ENCODE measurements around the gene AASDHPPT. TPM values are rescaled to one million over a fixed set of nuclear protein-coding genes. Genes with fewer than 3 reads are reported as not detected.

Gene AASDHPPT
- total RNA-seq, 3 donors from 2014 or later: 28.6 to 59.7 (median 36.4) TPM

DNA sequence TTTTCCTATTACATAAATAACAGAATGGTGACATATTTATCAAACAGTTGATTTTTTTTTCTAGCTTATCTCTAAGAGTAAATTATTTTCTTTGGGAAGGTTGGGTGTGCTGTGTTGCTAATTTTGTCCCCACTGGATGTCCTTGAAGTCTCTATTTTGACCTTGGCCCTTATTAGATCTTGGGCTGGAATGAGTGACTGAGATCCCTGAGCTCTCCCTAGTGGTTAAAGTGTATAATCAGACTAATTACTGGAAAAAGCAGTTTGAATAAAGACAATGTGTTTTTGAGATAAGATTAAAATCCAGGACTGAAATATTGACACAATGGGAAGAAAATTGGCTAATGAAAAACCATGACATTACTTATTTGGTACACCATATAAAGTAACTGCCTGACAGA is 56.1 kb downstream of the AASDHPPT start:
- intact Hi-C loops (cut with DNase I; ENCODE audit: low total_unique reads): loop anchor here (1.0 kb wide), 1 partner anchor 8 kb away; no protein-coding TSS in a partner anchor
- TF ChIP-seq POLR2A (IDR thresholded peaks at IDR 0.05) (no peak), POLR2AphosphoS5 (IDR thresholded peaks at IDR 0.05) (no peak)
- TF ChIP-seq, protein P1, sequence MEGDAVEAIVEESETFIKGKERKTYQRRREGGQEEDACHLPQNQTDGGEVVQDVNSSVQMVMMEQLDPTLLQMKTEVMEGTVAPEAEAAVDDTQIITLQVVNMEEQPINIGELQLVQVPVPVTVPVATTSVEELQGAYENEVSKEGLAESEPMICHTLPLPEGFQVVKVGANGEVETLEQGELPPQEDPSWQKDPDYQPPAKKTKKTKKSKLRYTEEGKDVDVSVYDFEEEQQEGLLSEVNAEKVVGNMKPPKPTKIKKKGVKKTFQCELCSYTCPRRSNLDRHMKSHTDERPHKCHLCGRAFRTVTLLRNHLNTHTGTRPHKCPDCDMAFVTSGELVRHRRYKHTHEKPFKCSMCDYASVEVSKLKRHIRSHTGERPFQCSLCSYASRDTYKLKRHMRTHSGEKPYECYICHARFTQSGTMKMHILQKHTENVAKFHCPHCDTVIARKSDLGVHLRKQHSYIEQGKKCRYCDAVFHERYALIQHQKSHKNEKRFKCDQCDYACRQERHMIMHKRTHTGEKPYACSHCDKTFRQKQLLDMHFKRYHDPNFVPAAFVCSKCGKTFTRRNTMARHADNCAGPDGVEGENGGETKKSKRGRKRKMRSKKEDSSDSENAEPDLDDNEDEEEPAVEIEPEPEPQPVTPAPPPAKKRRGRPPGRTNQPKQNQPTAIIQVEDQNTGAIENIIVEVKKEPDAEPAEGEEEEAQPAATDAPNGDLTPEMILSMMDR (IDR thresholded peaks at IDR 0.05): no peak
- DNase-seq (ENCODE audit: low spot score in 2 of 2): no peak

DNA sequence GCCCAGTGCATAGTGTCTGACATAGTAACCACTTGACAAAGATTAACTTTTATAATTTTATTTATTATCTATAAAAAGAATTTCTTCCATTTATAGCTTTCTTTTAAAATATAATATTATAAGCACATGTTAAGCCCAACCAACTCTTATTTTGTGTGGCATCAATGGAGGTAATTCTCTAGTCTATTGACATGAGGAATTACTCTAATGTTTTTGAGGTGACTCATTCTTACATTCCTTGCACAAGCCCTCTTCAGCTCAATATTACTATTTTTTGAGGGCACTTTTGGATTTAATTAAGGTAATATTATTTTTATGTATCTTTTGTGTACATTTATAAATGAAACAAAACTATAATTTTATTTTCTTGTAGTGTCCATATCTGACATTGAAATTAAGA is 59.6 kb downstream of the AASDHPPT start:
- Histone ChIP-seq H3K4me1 (no peaks in the 10 kb centered on the region), H3K36me3 (no peaks in the 10 kb centered on the region), H3K4me3 (no peak overlapping the region), H3K9me3 (no peaks in the 10 kb centered on the region), H3K27ac (no peak overlapping the region), H3K27me3 (no peaks in the 10 kb centered on the region)
- intact Hi-C loops (cut with DNase I; ENCODE audit: low total_unique reads): no loop called here
- TF ChIP-seq, protein P1 (IDR thresholded peaks at IDR 0.05): no peak
- TF ChIP-seq POLR2A (IDR thresholded peaks at IDR 0.05) (no peak), POLR2AphosphoS5 (IDR thresholded peaks at IDR 0.05) (no peak)
- DNase-seq (ENCODE audit: low spot score in 2 of 2): no peak

More for the DNA sequence above, 56.1 kb downstream of the AASDHPPT start:
- Histone ChIP-seq H3K9me3 (no peaks in the 10 kb centered on the region), H3K27ac (no peak overlapping the region), H3K36me3 (no peaks in the 10 kb centered on the region), H3K4me3 (no peak overlapping the region), H3K27me3 (no peaks in the 10 kb centered on the region), H3K4me1 (no peaks in the 10 kb centered on the region)

DNA sequence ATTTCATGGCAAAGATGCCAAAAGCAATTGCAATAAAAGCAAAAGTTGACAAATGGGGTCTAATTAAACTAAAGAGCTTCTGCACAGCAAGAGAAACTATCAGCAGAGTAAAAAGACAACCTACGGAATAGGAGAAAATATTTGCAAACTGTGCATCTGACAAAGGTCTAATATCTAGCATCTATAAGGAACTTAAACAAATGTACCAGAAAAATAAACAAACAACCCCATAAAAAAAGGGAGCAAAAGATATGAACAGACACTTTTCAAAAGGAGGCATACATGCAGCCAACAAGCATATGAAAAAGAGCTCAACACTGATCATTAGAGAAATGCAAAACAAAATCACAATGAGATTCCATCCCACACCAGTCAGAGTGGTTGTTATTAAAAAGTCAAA is 60.3 kb downstream of the AASDHPPT start:
- no peak for TF ChIP-seq POLR2A (IDR thresholded peaks at IDR 0.05)
- TF ChIP-seq POLR2AphosphoS5 (IDR thresholded peaks at IDR 0.05): no peak
- TF ChIP-seq, protein P1 (IDR thresholded peaks at IDR 0.05): no peak
- intact Hi-C loops (cut with DNase I; ENCODE audit: low total_unique reads): no loop called here

More for the DNA sequence above, 60.3 kb downstream of the AASDHPPT start:
- Histone ChIP-seq H3K36me3 (no peaks in the 10 kb centered on the region), H3K9me3 (no peaks in the 10 kb centered on the region), H3K27ac (no peak overlapping the region), H3K27me3 (no peaks in the 10 kb centered on the region), H3K4me3 (no peak overlapping the region), H3K4me1 (no peaks in the 10 kb centered on the region)
- no peak for DNase-seq (ENCODE audit: low spot score in 2 of 2)

Other genes with a start within 250 kb of the AASDHPPT start
- gene MSANTD4, start 55.4 kb upstream of the AASDHPPT start, total RNA-seq: 10 to 100 TPM; 18.9 to 29.0 (median 22.3) TPM
- gene KBTBD3, start 315 bp upstream of the AASDHPPT start, total RNA-seq: 10 to 100 TPM in 2 of 3 donors, 1 to 10 TPM in 1; 5.0 to 15.4 (median 13.6) TPM

All from breast epithelium (tissue), 4 donors.